ENCODE measurements around the gene RCE1.

Gene RCE1

GRCh38 chr11:66856496-66857233, 13.4 kb downstream of the RCE1 start, which contains the start of gene LRFN4:
Gene LRFN4, plus strand, starts transcription at chr11:66857064. Its CDS starts 681 bp downstream, at chr11:66857745.
- no peak for DNase-seq (ENCODE audit: low read depth in 2 of 2)

- no peak for DNase-seq (ENCODE audit: low read depth in 2 of 2)
These were observed 14.1 kb downstream of the RCE1 start for GRCh38 chr11:66857234-66857926.

DNA sequence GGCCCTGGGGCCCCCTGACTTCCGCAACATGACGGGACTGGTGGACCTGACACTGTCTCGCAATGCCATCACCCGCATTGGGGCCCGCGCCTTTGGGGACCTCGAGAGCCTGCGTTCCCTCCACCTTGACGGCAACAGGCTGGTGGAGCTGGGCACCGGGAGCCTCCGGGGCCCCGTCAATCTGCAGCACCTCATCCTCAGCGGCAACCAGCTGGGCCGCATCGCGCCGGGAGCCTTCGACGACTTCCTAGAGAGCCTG, 14.6 kb downstream of the RCE1 start:
- no peak for DNase-seq (ENCODE audit: low read depth in 2 of 2)

DNA sequence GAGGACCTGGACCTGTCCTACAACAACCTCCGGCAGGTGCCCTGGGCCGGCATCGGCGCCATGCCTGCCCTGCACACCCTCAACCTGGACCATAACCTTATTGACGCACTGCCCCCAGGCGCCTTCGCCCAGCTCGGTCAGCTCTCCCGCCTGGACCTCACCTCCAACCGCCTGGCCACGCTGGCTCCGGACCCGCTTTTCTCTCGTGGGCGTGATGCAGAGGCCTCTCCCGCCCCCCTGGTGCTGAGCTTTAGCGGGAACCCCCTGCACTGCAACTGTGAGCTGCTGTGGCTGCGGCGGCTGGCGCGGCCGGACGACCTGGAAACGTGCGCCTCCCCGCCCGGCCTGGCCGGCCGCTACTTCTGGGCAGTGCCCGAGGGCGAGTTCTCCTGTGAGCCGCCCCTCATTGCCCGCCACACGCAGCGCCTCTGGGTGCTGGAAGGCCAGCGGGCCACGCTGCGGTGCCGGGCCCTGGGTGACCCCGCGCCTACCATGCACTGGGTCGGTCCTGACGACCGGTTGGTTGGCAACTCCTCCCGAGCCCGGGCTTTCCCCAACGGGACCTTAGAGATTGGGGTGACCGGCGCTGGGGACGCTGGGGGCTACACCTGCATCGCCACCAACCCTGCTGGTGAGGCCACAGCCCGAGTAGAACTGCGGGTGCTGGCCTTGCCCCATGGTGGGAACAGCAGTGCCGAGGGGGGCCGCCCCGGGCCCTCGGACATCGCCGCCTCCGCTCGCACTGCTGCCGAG, 15.1 kb downstream of the RCE1 start:
- DNase-seq (ENCODE audit: low read depth in 2 of 2) = no peak

DNA sequence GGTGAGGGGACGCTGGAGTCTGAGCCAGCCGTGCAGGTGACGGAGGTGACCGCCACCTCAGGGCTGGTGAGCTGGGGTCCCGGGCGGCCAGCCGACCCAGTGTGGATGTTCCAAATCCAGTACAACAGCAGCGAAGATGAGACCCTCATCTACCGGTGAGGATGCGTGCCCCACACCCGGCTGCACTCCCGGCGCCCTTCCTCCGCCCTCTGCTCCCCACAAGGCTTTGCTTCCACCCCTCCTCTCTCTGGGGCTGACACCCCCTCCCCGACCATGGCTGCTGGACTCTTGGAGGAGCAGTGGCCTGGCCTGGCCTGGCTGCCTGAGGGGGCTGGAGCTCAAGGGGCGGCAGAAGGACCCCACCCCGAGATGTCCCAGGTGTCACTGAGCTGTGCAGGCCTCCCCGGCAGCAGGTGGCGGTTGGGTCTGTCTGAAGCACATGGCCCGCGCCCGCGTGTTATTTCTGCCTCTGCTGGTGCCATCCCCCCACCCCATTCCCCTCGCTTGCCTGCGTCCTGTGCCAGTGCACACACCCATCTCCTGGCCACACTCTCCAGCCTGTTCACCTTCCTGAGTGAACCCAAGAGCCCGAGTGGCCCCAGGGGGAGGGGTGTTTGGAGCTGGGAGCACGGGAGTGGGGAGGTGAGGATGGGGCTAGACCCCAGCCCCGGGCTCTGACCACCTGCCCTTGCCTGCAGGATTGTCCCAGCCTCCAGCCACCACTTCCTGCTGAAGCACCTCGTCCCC, 15.9 kb downstream of the RCE1 start:
- DNase-seq (ENCODE audit: low read depth in 2 of 2) = no peak

GRCh38 chr11:66859686-66860448, 16.6 kb downstream of the RCE1 start:
- no peak for DNase-seq (ENCODE audit: low read depth in 2 of 2)

GRCh38 chr11:66860449-66860831, 17.2 kb downstream of the RCE1 start:
- no peak for DNase-seq (ENCODE audit: low read depth in 2 of 2)

GRCh38 chr11:66861038-66861773, 18.0 kb downstream of the RCE1 start:
- DNase-seq (ENCODE audit: low read depth in 2 of 2) = no peak

- DNase-seq (ENCODE audit: low read depth in 2 of 2) = no peak
These were observed 18.7 kb downstream of the RCE1 start for GRCh38 chr11:66861774-66862558.

DNA sequence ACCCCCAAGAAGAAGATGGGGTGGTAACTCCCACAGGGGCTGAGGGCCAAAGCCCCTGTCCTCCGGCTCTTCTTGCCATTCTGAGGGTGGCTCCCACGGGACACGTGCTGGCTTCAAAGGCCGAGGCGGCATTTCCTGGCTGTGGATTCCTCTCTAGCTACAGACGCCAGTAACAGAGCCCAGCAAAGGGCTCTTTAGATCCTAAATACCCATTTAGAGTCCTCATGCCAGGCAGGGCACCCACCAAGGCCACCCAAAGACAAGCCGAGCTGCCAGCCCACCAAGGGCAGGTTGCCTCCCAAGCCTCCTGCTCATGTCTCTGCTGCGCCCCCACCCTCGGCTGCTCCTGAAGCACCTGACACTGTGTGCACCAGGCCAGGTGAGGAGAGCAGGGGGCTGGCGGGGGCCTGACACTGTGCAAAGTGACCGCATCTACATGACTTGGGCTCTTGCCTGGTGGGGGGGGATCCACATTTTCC, 19.4 kb downstream of the RCE1 start:
- no peak for DNase-seq (ENCODE audit: low read depth in 2 of 2)

DNA sequence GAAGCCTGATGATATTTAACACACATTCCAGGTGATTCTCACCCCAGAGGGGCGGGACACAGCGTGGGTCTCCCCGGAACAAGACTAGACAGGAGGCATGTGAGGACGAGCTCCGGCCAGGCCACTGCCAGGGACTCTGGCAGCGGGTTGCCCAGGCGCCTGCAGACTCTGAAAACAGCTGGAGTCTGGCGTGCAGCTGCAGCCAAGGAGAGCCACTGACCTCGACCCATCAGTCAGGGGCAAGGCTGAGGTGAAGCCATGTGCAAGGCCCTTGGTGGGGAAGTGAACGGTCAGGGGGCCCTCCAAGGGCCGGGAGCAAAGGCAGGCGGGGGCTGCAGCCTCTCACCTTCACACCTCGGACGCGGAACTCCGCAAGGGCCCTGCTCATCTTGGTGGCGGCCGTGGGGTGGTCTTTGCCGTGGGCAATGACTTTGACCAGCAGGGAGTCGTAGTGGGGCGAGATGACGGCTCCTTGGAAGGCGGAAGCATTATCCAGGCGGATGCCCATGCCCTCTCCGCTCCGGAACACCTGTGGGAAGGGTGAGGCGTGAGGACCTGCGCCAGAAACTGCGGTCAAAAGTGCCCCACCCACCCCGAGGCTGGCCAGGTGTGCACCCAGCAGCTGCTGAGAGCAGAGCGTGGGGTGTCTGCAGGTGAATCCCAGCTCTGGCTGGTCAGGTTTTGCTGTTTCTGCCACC, 20.3 kb downstream of the RCE1 start:
- no peak for DNase-seq (ENCODE audit: low read depth in 2 of 2)

GRCh38 chr11:66864172-66864901, 21.1 kb downstream of the RCE1 start:
- no peak for DNase-seq (ENCODE audit: low read depth in 2 of 2)

DNA sequence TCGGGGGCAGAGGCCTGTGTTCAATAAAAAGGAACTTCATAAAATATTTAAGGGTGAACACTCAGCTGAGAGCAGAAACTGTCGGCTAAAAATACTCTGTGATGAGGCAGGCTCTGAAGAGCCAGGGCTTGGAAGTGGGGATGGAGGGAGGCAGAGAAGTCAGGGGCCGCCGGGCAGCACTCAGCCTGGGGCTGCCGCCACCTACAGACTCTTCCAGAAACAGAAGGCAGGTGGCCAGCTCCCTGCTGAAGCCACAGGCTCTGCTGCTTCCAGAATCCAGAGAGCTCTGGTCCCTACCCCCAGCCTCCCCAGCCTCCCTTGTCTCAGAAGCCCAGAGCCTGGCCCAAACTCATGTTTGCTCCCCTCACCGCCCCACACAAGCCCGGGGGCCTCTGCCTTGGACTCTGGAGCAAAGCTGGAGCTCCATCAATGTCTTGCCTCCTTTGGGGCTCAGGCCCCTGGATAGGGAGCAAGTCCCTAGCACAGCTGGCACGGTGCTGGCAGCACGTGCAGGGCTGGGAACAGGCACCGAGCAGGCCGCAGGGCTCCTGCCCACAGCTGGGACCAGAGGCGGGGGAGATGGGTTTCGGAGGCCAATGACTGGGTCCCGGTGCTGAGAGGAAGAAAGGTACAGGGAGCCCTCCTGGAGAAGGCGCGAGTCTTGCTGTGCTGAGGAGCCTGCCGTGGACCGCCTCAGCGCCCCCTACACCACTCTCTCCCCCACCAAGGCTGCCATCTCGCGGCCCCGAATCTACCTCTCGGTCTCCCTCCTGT, 21.9 kb downstream of the RCE1 start:
- DNase-seq (ENCODE audit: low read depth in 2 of 2) = no peak

DNA sequence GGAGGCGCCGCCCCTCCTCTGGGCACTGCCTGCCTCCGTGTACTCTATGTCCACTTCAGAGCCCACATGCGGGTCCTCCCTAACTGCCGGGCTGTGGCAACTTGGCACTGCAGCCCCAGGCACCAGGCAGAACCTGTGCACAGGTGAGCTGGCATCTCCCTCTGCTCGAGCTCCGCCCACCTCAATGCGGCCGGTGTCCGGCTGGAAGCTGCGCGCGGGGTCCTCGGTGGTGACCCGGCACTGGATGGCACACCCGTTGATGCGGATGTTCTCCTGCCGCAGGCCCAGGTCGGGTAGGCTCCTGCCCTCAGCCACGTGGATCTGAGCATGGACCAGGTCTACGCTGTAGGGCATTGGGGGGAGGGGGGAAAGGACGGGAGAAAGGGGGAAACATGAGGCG, 22.8 kb downstream of the RCE1 start:
- no peak for DNase-seq (ENCODE audit: low read depth in 2 of 2)

DNA sequence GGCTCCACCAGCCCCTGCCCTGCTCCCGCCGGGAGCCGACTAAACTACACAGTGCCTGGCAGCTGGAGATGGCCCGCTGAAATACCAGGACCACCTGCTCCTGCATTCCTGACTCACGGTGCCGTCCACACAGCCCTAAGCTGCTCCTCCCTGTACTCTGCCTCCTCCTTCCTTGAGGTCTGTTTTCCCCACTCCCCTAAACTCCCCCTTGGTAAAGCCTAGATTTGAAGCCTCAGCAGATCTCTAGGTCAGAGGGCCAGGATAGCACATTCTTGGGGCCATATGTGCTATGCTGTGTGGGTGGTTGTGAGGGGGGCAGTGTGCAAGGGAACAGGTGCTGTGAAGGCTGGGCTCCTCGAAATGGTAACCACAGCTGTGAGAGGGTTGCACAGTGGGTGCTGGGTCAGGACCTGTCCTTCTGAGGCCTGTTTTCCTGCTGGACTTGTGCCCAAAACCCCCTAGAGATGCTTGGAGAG, 23.3 kb downstream of the RCE1 start:
- no peak for DNase-seq (ENCODE audit: low read depth in 2 of 2)

DNA sequence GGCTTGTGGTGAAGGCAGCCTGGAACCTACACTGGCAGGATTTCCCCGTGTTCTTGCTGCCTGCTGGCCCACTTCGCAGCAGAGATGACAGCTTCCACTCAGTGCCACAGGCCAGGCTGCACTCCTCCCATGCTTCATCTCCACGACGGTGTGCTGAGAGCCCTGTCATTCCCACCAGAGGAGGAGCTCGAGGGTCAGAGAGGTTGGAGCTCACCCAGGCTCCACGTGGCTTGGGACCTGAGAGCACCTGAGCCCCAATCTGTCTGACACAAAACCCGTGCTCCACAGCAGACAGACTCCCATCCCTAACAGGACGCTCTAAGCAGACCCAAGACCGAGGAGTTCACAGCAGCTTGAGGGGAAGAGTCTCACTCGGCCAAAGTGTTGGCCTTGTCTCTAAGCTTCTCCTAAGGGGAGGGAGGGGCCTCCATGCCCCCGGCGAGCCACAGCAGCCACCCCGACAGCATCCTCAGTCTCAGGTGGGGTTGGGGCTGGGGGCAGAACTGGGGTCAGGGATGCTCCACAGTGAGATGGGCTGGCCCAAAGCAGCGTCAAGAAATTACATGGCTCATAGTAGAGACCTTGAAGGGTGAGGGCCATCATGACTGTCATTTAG, 24.3 kb downstream of the RCE1 start:
- DNase-seq (ENCODE audit: low read depth in 2 of 2) = no peak

DNA sequence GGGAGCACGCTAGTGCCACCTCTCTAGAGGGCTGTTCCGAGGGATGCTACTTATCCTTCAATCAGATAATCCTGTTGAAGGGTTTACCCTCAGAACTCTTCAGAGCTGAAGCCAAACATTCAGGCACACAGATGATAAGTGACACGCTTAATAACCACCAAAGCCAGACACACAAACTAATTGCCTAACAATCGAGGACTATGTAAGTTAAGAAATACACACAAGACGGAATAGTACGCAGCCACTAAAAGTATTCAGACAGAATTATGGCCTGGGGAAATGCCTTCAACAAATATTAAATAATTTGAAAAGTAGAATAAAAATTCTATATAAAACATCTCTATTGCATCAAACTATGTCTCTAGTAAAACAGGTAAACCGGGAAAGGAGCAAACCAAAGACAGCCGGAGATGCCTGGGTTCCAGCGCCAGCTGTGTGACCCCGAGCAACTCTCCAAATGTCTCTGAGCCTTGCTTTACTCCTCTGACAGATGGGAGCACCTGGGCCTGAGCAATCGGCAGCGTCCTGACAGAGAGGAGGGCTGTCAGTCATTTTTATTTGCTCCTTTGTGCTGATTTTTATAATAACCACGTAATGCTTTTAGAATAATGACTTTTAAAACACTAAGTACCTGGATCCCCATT, 25.0 kb downstream of the RCE1 start:
- DNase-seq (ENCODE audit: low read depth in 2 of 2) = no peak
